ENCODE data around the gene PATJ. TPM values are rescaled to one million over a fixed set of nuclear protein-coding genes. Genes with fewer than 3 reads are reported as not detected.

The PATJ gene
- total RNA-seq, 1 donor from 2014 or later, result 11.3 TPM

- no peak for TF ChIP-seq CTCF (IDR thresholded peaks at IDR 0.05)
- peaks cover 4% of the 10 kb centered on the region for H3K36me3 Mint-ChIP-seq (ENCODE audit: unreplicated experiment)
- H3K4me3 Mint-ChIP-seq (ENCODE audit: unreplicated experiment), result no peak overlapping the region
- peaks cover 6% of the 10 kb centered on the region for H3K4me1 Mint-ChIP-seq (ENCODE audit: unreplicated experiment)
- DNase-seq (ENCODE audit: extremely low spot score, unreplicated experiment), result no peak
- no peaks in the 10 kb centered on the region for H3K27me3 Mint-ChIP-seq (ENCODE audit: unreplicated experiment)
- no peaks in the 10 kb centered on the region for H3K9me3 Mint-ChIP-seq (ENCODE audit: unreplicated experiment)
- no peak overlapping the region for H3K27ac Mint-ChIP-seq (ENCODE audit: unreplicated experiment)
These were observed 65.4 kb downstream of the PATJ start for GRCh38 chr1:61807606-61808140.

GRCh38 chr1:61808321-61808720 lies 66.0 kb downstream of the PATJ start:
- no peaks in the 10 kb centered on the region for H3K9me3 Mint-ChIP-seq (ENCODE audit: unreplicated experiment)
- H3K4me1 Mint-ChIP-seq (ENCODE audit: unreplicated experiment), result peaks cover 6% of the 10 kb centered on the region
- TF ChIP-seq CTCF (IDR thresholded peaks at IDR 0.05), result no peak
- no peak overlapping the region for H3K27ac Mint-ChIP-seq (ENCODE audit: unreplicated experiment)
- DNase-seq (ENCODE audit: extremely low spot score, unreplicated experiment), result no peak
- no peaks in the 10 kb centered on the region for H3K27me3 Mint-ChIP-seq (ENCODE audit: unreplicated experiment)
- H3K4me3 Mint-ChIP-seq (ENCODE audit: unreplicated experiment), result no peak overlapping the region
- peaks cover 4% of the 10 kb centered on the region for H3K36me3 Mint-ChIP-seq (ENCODE audit: unreplicated experiment)

GRCh38 chr1:61808968-61809367 lies 66.7 kb downstream of the PATJ start:
- Mint-ChIP-seq H3K4me1 (ENCODE audit: unreplicated experiment) (peaks cover 6% of the 10 kb centered on the region), H3K4me3 (ENCODE audit: unreplicated experiment) (no peak overlapping the region), H3K36me3 (ENCODE audit: unreplicated experiment) (peaks cover 4% of the 10 kb centered on the region), H3K27me3 (ENCODE audit: unreplicated experiment) (no peaks in the 10 kb centered on the region), H3K9me3 (ENCODE audit: unreplicated experiment) (no peaks in the 10 kb centered on the region), H3K27ac (ENCODE audit: unreplicated experiment) (no peak overlapping the region)
- DNase-seq (ENCODE audit: extremely low spot score, unreplicated experiment), result no peak
- TF ChIP-seq CTCF (IDR thresholded peaks at IDR 0.05), result no peak

GRCh38 chr1:61812916-61813315 lies 70.6 kb downstream of the PATJ start:
- Mint-ChIP-seq H3K4me1 (ENCODE audit: unreplicated experiment) (peaks cover 6% of the 10 kb centered on the region), H3K4me3 (ENCODE audit: unreplicated experiment) (no peak overlapping the region), H3K27me3 (ENCODE audit: unreplicated experiment) (no peaks in the 10 kb centered on the region), H3K36me3 (ENCODE audit: unreplicated experiment) (no peaks in the 10 kb centered on the region), H3K9me3 (ENCODE audit: unreplicated experiment) (no peaks in the 10 kb centered on the region), H3K27ac (ENCODE audit: unreplicated experiment) (no peak overlapping the region)
- TF ChIP-seq CTCF (IDR thresholded peaks at IDR 0.05), result no peak
- no peak for DNase-seq (ENCODE audit: extremely low spot score, unreplicated experiment)

GRCh38 chr1:61816191-61816590 lies 73.9 kb downstream of the PATJ start:
- H3K27ac Mint-ChIP-seq (ENCODE audit: unreplicated experiment), result no peak overlapping the region
- no peaks in the 10 kb centered on the region for H3K9me3 Mint-ChIP-seq (ENCODE audit: unreplicated experiment)
- H3K4me1 Mint-ChIP-seq (ENCODE audit: unreplicated experiment), result no peaks in the 10 kb centered on the region
- no peak overlapping the region for H3K4me3 Mint-ChIP-seq (ENCODE audit: unreplicated experiment)
- no peak for DNase-seq (ENCODE audit: extremely low spot score, unreplicated experiment)
- TF ChIP-seq CTCF (IDR thresholded peaks at IDR 0.05), result no peak
- no peaks in the 10 kb centered on the region for H3K36me3 Mint-ChIP-seq (ENCODE audit: unreplicated experiment)
- H3K27me3 Mint-ChIP-seq (ENCODE audit: unreplicated experiment), result no peaks in the 10 kb centered on the region
